Smooth muscle cell (in vitro differentiated cells): Measurements from ENCODE around the gene MMS19. TPM values are rescaled to one million over a fixed set of nuclear protein-coding genes. Genes with fewer than 3 reads are reported as not detected.

Source experiments
- DNase-seq: peaks from one replicate; lab custom pipeline; 2025; ENCODE audit not compliant: unreplicated experiment; lab: John Stamatoyannopoulos, UW
- H2AFZ ChIP-seq: fragments of 200-600 bp; sonication (generic); 2 replicates; pipeline ENCODE4 v1.6.0; 2016; ENCODE audit warnings: antibody characterized with exemption, low read depth, mild to moderate bottlenecking
- H3F3A ChIP-seq: fragments of 200-600 bp; sonication (generic); 2 replicates; pipeline ENCODE4 v1.6.0; 2017; ENCODE audit warnings: antibody characterized with exemption, low read depth
- H3K27ac ChIP-seq: fragments of 200-600 bp; sonication (generic); 2 replicates; pipeline ENCODE4 v1.5.1; 2016; ENCODE audit warnings: low read depth, mild to moderate bottlenecking
- H3K27me3 ChIP-seq: fragments of 200-600 bp; sonication (generic); 2 replicates; pipeline ENCODE4 v1.6.1; 2016; ENCODE audit warnings: low read depth, mild to moderate bottlenecking
- H3K36me3 ChIP-seq: fragments of 200-600 bp; sonication (generic); 2 replicates; pipeline ENCODE4 v1.5.1; 2016; ENCODE audit warnings: low read depth
- H3K4me1 ChIP-seq: fragments of 200-600 bp; sonication (generic); 2 replicates; pipeline ENCODE4 v1.5.1; 2016; ENCODE audit warnings: low read depth
- H3K4me2 ChIP-seq: fragments of 200-600 bp; sonication (generic); 2 replicates; pipeline ENCODE4 v1.6.0; 2016; ENCODE audit warnings: mild to moderate bottlenecking
- H3K4me3 ChIP-seq: fragments of 200-600 bp; sonication (generic); 2 replicates; pipeline ENCODE4 v1.5.1; 2016; ENCODE audit warnings: mild to moderate bottlenecking
- H3K79me2 ChIP-seq: fragments of 200-600 bp; sonication (generic); 2 replicates; pipeline ENCODE4 v1.6.0; 2016; ENCODE audit warnings: low read depth, mild to moderate bottlenecking
- H3K9ac ChIP-seq: fragments of 200-600 bp; sonication (generic); 2 replicates; pipeline ENCODE4 v1.6.0; 2016; ENCODE audit warnings: low read depth
- H3K9me3 ChIP-seq: fragments of 200-600 bp; sonication (generic); replicated peaks from 2 replicates; pipeline ENCODE4 v1.5.1; 2016; ENCODE audit warnings: low read depth
- H4K20me1 ChIP-seq: fragments of 200-600 bp; sonication (generic); 2 replicates; pipeline ENCODE4 v1.6.0; 2016; ENCODE audit warnings: low read depth
- WGBS: methylation state at CpG from one replicate; pipeline ENCODE4 v1.1.7; 2016; ENCODE audit warnings: low lambda C conversion rate; 5-methylcytosine and 5-hydroxymethylcytosine counted together
- polyA plus RNA-seq: library from polyadenylated mRNA; unstranded; fragments of >200 nt; fragmentation: Nextera tagmentation; extraction: Ambion mirVana; gene quantifications from 2 replicates; pipeline ENCODE4 v1.2.1, GENCODE V29; 2016
- total RNA-seq: library from RNA; depleted of rRNA; stranded (reverse); fragments of >200 nt; gene quantifications from 2 replicates; pipeline ENCODE4 v1.2.3, GENCODE V29; 2014
- TF ChIP-seq, protein P1 (sequence below): fragments of 200-600 bp; sonication (generic); IDR thresholded peaks from 2 replicates; pipeline ENCODE4 v1.5.1; 2017; ENCODE audit warnings: borderline replicate concordance, mild to moderate bottlenecking, antibody characterized with exemption; ENCODE audit not compliant: insufficient read depth, poor library complexity, severe bottlenecking

MMS19 gene
- total and polyA plus RNA-seq, 2 experiments from 2014 or later, result 76.8 to 97.9 TPM

DNA sequence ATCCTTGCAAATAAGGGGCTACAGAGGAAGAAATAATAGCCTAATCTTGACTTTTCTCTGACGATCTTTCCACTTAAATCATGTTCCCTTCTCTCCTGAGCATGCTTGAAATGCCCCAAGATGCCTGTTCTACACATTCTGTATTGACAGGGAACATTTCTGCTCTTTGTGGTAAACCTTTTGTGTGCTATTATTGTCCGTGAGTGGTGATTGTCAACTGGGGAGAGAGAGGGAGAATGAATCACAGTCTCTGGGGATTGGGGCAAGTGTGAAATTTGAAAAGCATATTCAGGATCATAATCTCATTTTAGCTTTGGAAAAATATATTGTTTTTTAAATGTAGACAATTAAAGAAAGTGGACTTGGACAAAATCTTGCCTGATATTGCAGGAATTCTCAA lies 21.1 kb upstream of the MMS19 start:
- no peak for DNase-seq
- H2AFZ ChIP-seq, result no peak overlapping the region
- H3F3A ChIP-seq, result peaks cover 7% of the 10 kb centered on the region
- H3K27me3 ChIP-seq, result no peaks in the 10 kb centered on the region
- 65% methylated on average over 2 of the region's 2 CpGs for WGBS
- H3K79me2 ChIP-seq, result peaks cover 91% of the 10 kb centered on the region
- H3K9ac ChIP-seq, result no peak overlapping the region
- H3K27ac ChIP-seq, result peak overlapping the region; percentile 33
- H3K36me3 ChIP-seq, result no peaks in the 10 kb centered on the region
- peaks cover 100% of the 10 kb centered on the region for H4K20me1 ChIP-seq
- H3K9me3 ChIP-seq, result no peaks in the 10 kb centered on the region
- TF ChIP-seq, protein P1, sequence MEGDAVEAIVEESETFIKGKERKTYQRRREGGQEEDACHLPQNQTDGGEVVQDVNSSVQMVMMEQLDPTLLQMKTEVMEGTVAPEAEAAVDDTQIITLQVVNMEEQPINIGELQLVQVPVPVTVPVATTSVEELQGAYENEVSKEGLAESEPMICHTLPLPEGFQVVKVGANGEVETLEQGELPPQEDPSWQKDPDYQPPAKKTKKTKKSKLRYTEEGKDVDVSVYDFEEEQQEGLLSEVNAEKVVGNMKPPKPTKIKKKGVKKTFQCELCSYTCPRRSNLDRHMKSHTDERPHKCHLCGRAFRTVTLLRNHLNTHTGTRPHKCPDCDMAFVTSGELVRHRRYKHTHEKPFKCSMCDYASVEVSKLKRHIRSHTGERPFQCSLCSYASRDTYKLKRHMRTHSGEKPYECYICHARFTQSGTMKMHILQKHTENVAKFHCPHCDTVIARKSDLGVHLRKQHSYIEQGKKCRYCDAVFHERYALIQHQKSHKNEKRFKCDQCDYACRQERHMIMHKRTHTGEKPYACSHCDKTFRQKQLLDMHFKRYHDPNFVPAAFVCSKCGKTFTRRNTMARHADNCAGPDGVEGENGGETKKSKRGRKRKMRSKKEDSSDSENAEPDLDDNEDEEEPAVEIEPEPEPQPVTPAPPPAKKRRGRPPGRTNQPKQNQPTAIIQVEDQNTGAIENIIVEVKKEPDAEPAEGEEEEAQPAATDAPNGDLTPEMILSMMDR, result no peak
- H3K4me1 ChIP-seq, result peaks cover 15% of the 10 kb centered on the region
- H3K4me3 ChIP-seq, result no peak overlapping the region
- H3K4me2 ChIP-seq, result no peak overlapping the region

GRCh38 chr10:97518301-97519043 lies 20.2 kb upstream of the MMS19 start:
- TF ChIP-seq, protein P1, result no peak
- no peaks in the 10 kb centered on the region for H3K36me3 ChIP-seq
- H3K27me3 ChIP-seq, result no peaks in the 10 kb centered on the region
- H3K4me2 ChIP-seq, result no peak overlapping the region
- H3K27ac ChIP-seq, result peak overlapping the region; percentile 33
- peaks cover 100% of the 10 kb centered on the region for H4K20me1 ChIP-seq
- 20% methylated on average over 9 of the region's 10 CpGs for WGBS
- H3K9me3 ChIP-seq, result no peaks in the 10 kb centered on the region
- no peak overlapping the region for H3K4me3 ChIP-seq
- no peak for DNase-seq
- H3K79me2 ChIP-seq, result peaks cover 92% of the 10 kb centered on the region
- peaks cover 7% of the 10 kb centered on the region for H3F3A ChIP-seq
- no peak overlapping the region for H2AFZ ChIP-seq
- H3K4me1 ChIP-seq, result peaks cover 15% of the 10 kb centered on the region
- H3K9ac ChIP-seq, result no peak overlapping the region

DNA sequence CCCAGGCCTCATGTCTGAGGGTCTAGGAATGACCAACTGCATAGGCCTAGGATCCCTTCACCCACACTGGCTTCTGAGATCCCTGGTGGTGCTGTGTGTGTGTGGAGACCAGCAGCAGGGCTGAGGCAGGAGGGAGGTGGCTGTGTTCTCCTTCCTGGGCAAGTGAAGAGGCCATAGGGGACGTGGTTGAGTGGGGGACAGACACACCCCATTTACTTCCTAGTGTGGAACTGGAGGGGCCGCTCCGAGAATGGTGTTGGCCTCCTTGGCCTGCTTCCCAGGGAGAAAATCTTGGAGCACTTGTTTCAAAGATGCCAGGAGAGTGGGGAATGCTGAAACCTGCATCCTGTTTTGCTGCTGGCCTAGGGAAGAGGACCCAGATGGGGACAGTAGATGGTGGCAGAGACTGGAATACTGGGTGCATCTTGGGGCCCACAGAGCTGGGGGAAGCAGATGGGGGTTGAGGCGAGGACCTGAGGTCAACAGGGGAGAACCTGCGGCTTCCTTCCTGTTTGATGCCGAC lies 19.6 kb upstream of the MMS19 start:
- WGBS, result 94% methylated on average over 5 of the region's 6 CpGs
- Histone ChIP-seq H3K27me3 (no peaks in the 10 kb centered on the region), H3K4me2 (no peak overlapping the region), H3K9ac (no peak overlapping the region), H3F3A (peaks cover 7% of the 10 kb centered on the region), H3K36me3 (no peaks in the 10 kb centered on the region), H3K4me1 (peaks cover 15% of the 10 kb centered on the region), H2AFZ (no peak overlapping the region), H3K27ac (no peak overlapping the region), H4K20me1 (peaks cover 100% of the 10 kb centered on the region), H3K79me2 (peaks cover 92% of the 10 kb centered on the region), H3K4me3 (no peak overlapping the region), H3K9me3 (no peaks in the 10 kb centered on the region)
- DNase-seq, result no peak
- TF ChIP-seq, protein P1, result no peak
